ENCODE results near the gene GALNT1.

The GALNT1 gene

DNA sequence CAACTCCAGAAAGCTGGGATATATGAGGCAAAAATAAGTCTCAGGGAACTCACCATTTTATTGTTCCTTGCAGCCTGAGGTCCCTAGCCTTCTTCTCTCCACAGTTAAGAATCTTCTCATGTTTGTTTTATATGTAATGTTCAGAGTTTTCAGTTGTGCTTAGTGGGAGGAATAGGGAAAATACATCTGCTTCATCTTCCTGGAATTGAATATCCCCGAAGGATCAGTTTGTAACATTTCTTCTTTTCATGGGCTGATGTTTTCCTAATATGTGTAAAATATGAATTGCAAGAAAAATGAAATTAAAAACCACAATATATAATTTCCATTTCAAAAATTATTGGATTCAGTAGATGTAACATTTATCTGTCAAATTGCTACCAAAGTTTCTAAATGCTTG is 8.0 kb downstream of the GALNT1 start:
- H3K4me1 ChIP-seq, result peaks cover 15 to 29% (median 22%) of the 10 kb centered on the region in 10 experiments
- H3K4me2 ChIP-seq, result no peak overlapping the region
- H3K27me3 ChIP-seq, result no peaks in the 10 kb centered on the region
- H3K9ac ChIP-seq, result no peak overlapping the region
- peaks cover 37 to 71% (median 54%) of the 10 kb centered on the region in 11 experiments for H3K9me3 ChIP-seq (replicated peaks in 1 of 11)
- H4K20me1 ChIP-seq, result peaks cover 20 to 94% (median 59%) of the 10 kb centered on the region in 11 experiments; a peak in 19 of 22 replicates
- no peak for TF ChIP-seq Cebpa-rat (IDR thresholded peaks at IDR 0.05)
- no peak overlapping the region for H3K27ac ChIP-seq
- H3K4me3 ChIP-seq, result no peak overlapping the region
- H3K36me3 ChIP-seq, result peaks cover 0 to 63% (median 40%) of the 10 kb centered on the region in 11 experiments; a peak in 19 of 22 replicates

DNA sequence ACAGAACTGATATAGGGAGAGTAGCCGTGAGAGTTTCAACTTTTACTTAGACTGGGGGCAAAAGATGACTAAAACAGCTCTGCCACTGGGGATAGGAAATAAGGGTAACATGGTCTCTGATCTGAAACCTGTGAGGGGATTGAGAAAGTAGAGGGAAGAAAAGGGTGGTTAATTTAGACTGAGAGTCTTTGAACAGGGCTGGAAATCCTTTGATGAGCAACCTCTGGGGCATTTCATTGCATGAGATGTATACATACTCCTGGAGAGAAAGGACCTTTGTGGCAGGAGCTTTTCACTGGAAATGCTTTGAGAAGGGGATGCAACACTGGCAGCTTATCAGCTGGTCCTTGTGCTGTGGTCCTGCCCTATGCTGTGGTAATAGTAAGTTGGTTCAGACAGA is 9.4 kb downstream of the GALNT1 start:
- Histone ChIP-seq H3K36me3 (peaks cover 0 to 49% (median 26%) of the 10 kb centered on the region in 11 experiments; a peak in 18 of 22 replicates), H3K27ac (no peak overlapping the region), H3K4me2 (peak overlapping the region in 7 of 11 experiments; percentile 2 to 40 (median 25); a peak in 6 of 22 replicates), H3K9ac (no peak overlapping the region), H3K27me3 (no peaks in the 10 kb centered on the region), H3K4me3 (no peak overlapping the region), H3K4me1 (peaks cover 15 to 31% (median 22%) of the 10 kb centered on the region in 10 experiments), H4K20me1 (peaks cover 22 to 94% (median 63%) of the 10 kb centered on the region in 11 experiments; a peak in 19 of 22 replicates), H3K9me3 (replicated peaks in 1 of 11) (peaks cover 23 to 58% (median 40%) of the 10 kb centered on the region in 11 experiments)
- no peak for TF ChIP-seq Cebpa-rat (IDR thresholded peaks at IDR 0.05)

DNA sequence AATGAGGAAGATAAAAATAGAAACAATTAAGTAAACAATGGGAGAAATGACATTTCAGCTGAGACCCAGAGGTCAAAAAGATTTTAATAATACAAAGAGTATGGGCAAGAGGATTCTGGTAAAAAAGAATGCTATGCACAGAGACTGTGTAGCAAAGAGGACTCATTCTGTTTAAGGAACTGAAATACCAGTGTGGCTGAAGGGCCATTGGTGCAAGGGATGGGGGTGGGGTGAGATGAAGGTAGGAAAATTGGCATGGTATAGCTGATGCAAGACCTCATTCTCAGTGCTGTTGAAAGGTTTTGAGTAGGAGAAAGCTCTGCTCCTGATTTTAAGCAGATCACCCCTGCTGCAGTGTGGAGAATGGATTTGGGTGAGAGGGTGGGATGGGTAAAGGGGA is 10.8 kb downstream of the GALNT1 start:
- Histone ChIP-seq H3K4me1 (peaks cover 15 to 31% (median 22%) of the 10 kb centered on the region in 10 experiments), H3K9ac (no peak overlapping the region), H3K9me3 (replicated peaks in 1 of 11) (peaks cover 20 to 44% (median 34%) of the 10 kb centered on the region in 11 experiments), H3K4me3 (no peak overlapping the region), H3K27me3 (no peaks in the 10 kb centered on the region), H3K27ac (peak overlapping the region in 2 of 11 experiments; percentile 4 to 36; a peak in 2 of 22 replicates), H3K4me2 (peak overlapping the region; percentile 6 to 50 (median 38); a peak in 16 of 22 replicates), H4K20me1 (peaks cover 27 to 94% (median 69%) of the 10 kb centered on the region in 11 experiments; a peak in 19 of 22 replicates), H3K36me3 (peaks cover 0 to 48% (median 24%) of the 10 kb centered on the region in 11 experiments; a peak in 18 of 22 replicates)
- no peak for TF ChIP-seq Cebpa-rat (IDR thresholded peaks at IDR 0.05)

DNA sequence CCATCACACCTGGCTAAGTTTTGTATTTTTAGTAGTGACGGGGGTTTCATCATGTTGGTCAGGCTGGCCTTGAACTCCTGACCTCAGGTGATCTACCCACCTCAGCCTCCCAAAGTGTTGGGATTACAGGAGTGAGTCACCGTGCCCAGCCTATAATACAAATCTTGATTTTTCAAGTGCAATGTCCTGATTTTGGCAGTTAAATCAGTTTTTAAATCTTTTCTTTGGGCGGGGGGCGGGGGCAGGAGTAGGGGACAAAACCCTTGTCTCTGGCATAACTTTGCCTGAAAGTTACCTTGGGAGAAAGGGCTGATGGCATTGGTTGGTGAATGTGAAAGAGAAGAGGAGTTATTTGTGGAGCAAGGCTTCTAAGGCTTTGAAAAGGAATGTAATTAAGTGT is 12.3 kb downstream of the GALNT1 start:
- H3K27ac ChIP-seq, result no peak overlapping the region
- H3K27me3 ChIP-seq, result no peaks in the 10 kb centered on the region
- H3K9me3 ChIP-seq (replicated peaks in 1 of 11), result peaks cover 13 to 37% (median 27%) of the 10 kb centered on the region in 11 experiments
- no peak overlapping the region for H3K9ac ChIP-seq
- H3K36me3 ChIP-seq, result peaks cover 0 to 44% (median 20%) of the 10 kb centered on the region in 11 experiments; a peak in 20 of 22 replicates
- H3K4me2 ChIP-seq, result no peak overlapping the region
- peaks cover 27 to 97% (median 68%) of the 10 kb centered on the region in 11 experiments; a peak in 19 of 22 replicates for H4K20me1 ChIP-seq
- no peak for TF ChIP-seq Cebpa-rat (IDR thresholded peaks at IDR 0.05)
- peaks cover 15 to 31% (median 22%) of the 10 kb centered on the region in 10 experiments for H3K4me1 ChIP-seq
- H3K4me3 ChIP-seq, result no peak overlapping the region

DNA sequence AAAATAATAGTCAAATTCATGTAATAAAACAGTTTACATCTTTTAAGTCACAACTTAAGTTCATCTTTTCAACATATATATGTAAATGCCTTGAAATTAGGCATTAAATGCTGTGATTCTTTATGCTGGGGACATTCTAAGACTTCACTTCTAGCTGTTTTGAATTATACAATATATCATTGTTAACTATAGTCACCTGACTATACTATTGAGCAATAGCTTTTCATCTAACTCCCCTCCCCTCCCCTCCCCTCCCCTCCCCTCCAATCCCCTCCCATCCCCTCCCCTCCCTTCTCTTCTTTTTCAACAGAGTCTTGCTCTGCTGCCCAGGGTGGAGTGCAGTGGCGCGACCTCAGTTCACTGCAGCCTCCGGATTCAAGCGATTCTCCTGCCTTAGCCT is 16.2 kb downstream of the GALNT1 start:
- Histone ChIP-seq H3K27me3 (no peaks in the 10 kb centered on the region), H3K9me3 (replicated peaks in 1 of 11) (peaks cover 47 to 62% (median 52%) of the 10 kb centered on the region in 11 experiments), H3K36me3 (peaks cover 17 to 52% (median 41%) of the 10 kb centered on the region in 11 experiments; a peak in 20 of 22 replicates), H3K4me2 (no peak overlapping the region), H3K9ac (no peak overlapping the region), H3K4me3 (no peak overlapping the region), H3K27ac (no peak overlapping the region), H3K4me1 (peaks cover 0 to 6% (median 2%) of the 10 kb centered on the region in 10 experiments; a peak in 9 of 20 replicates), H4K20me1 (peaks cover 10 to 71% (median 44%) of the 10 kb centered on the region in 11 experiments; a peak in 18 of 22 replicates)
- TF ChIP-seq Cebpa-rat (IDR thresholded peaks at IDR 0.05), result no peak

DNA sequence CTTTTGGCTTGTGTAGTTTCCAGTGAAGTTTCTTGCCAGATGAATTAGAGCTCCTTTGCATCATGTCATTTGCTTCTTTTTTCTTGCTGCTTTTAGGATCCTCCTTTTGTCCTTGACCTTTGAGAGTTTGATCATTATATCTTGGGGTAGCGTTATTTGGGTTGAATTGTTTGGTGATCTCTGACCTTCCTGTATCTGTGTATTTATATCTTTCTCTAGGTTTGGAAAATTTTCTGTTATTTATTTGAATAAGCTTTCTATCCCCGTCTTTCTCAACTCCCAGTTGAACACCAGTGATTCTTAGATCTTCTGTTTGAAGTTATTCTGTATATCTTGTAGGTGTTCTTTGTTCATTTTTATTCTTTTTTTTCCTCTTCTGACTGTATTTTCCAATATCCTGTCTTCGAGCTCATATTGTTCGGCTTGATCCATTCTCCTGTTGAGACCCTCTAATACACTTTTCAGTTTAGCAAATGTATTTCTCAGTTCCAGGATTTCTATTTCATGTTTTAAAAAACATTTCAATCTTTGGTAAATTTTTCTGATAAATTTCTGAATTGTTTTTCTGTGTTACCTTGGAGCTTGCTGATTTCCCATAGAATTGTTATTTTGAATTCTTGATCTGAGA is 20.8 kb downstream of the GALNT1 start:
- H3K9me3 ChIP-seq (replicated peaks in 1 of 11), result peaks cover 60 to 92% (median 78%) of the 10 kb centered on the region in 11 experiments
- no peak overlapping the region for H3K9ac ChIP-seq
- peaks cover 3 to 71% (median 22%) of the 10 kb centered on the region in 11 experiments; a peak in 15 of 22 replicates for H4K20me1 ChIP-seq
- H3K27ac ChIP-seq, result no peak overlapping the region
- H3K4me2 ChIP-seq, result no peak overlapping the region
- H3K27me3 ChIP-seq, result no peaks in the 10 kb centered on the region
- H3K4me3 ChIP-seq, result no peak overlapping the region
- TF ChIP-seq Cebpa-rat (IDR thresholded peaks at IDR 0.05), result no peak
- H3K4me1 ChIP-seq, result peaks cover 0 to 34% (median 6%) of the 10 kb centered on the region in 10 experiments; a peak in 11 of 20 replicates
- peaks cover 23 to 65% (median 57%) of the 10 kb centered on the region in 11 experiments; a peak in 20 of 22 replicates for H3K36me3 ChIP-seq

DNA sequence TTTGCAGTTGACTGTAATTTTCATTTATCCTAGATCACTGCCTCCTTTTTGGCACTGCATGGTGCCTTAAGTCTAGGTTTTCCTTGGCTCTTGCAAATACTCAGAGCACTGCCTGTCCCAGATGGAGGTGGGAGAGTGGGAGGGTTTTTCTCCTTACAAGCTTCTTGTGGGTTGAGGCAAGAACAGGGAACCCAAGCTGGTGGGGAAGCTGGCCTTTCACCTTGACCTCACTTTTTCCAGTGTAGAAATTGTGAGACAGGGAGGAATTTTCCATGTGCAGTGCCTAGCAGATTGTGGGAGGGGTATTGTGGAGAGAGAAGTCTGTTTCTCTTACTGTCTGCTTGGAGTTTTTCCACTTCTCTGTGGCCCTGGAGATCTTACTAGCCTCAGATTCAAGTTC is 21.5 kb downstream of the GALNT1 start:
- no peak for TF ChIP-seq Cebpa-rat (IDR thresholded peaks at IDR 0.05)
- peaks cover 23 to 65% (median 56%) of the 10 kb centered on the region in 11 experiments; a peak in 20 of 22 replicates for H3K36me3 ChIP-seq
- H3K27ac ChIP-seq, result no peak overlapping the region
- peaks cover 60 to 91% (median 77%) of the 10 kb centered on the region in 11 experiments for H3K9me3 ChIP-seq (replicated peaks in 1 of 11)
- H4K20me1 ChIP-seq, result peaks cover 6 to 74% (median 27%) of the 10 kb centered on the region in 11 experiments; a peak in 15 of 22 replicates
- H3K4me2 ChIP-seq, result no peak overlapping the region
- H3K4me1 ChIP-seq, result peaks cover 0 to 34% (median 6%) of the 10 kb centered on the region in 10 experiments; a peak in 11 of 20 replicates
- H3K27me3 ChIP-seq, result no peaks in the 10 kb centered on the region
- no peak overlapping the region for H3K9ac ChIP-seq
- no peak overlapping the region; a peak in 1 of 20 replicates for H3K4me3 ChIP-seq

DNA sequence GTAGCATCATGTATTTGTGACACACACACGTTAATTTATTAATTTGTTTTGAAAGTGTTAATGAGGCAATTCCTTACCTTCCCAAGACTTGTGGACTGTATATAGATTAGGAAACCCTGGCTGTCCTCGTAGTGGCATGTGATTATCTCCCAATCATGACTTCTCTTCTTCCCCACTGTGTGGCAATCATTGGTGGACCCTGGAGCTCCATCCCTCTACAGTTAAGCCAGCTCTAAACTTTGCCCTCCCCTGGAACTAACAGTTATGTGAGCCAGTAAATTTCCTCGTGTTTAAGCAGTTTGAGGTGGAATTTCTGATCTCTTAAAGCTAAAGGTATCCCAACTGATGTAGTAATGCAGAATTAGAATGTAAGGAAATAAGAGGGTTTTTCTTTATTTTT is 22.0 kb downstream of the GALNT1 start:
- Histone ChIP-seq H3K27ac (no peak overlapping the region), H4K20me1 (peaks cover 6 to 74% (median 32%) of the 10 kb centered on the region in 11 experiments; a peak in 17 of 22 replicates), H3K36me3 (peaks cover 23 to 60% (median 51%) of the 10 kb centered on the region in 11 experiments; a peak in 20 of 22 replicates), H3K9me3 (replicated peaks in 1 of 11) (peaks cover 54 to 86% (median 72%) of the 10 kb centered on the region in 11 experiments), H3K9ac (no peak overlapping the region), H3K4me3 (no peak overlapping the region; a peak in 1 of 20 replicates), H3K27me3 (no peaks in the 10 kb centered on the region), H3K4me2 (no peak overlapping the region; a peak in 1 of 22 replicates), H3K4me1 (peaks cover 0 to 34% (median 6%) of the 10 kb centered on the region in 10 experiments; a peak in 11 of 20 replicates)
- TF ChIP-seq Cebpa-rat (IDR thresholded peaks at IDR 0.05), result no peak

DNA sequence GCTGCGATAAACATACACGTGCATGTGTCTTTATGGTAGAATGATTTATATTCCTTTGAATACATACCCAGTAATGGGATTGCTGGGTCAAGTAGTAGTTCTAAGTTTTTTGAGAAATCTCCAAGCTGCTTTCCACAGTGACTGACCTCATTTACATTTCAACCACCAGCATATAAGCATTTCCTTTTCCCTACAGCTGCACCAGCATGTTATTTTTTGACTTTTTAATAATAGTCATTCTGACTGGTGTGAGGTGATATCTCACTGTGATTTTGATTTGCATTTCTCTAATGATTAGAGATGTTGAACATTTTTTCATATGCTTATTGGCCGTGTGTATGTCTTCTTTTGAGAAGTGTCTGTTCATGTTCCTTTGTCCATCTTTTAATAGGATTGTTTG is 22.8 kb downstream of the GALNT1 start:
- Histone ChIP-seq H3K4me1 (peaks cover 0 to 34% (median 6%) of the 10 kb centered on the region in 10 experiments; a peak in 11 of 20 replicates), H3K27ac (no peak overlapping the region), H3K27me3 (no peaks in the 10 kb centered on the region), H3K9ac (no peak overlapping the region), H3K9me3 (replicated peaks in 1 of 11) (peaks cover 46 to 78% (median 63%) of the 10 kb centered on the region in 11 experiments), H4K20me1 (peaks cover 6 to 74% (median 35%) of the 10 kb centered on the region in 11 experiments; a peak in 17 of 22 replicates), H3K4me3 (no peak overlapping the region; a peak in 1 of 20 replicates), H3K36me3 (peaks cover 22 to 52% (median 42%) of the 10 kb centered on the region in 11 experiments; a peak in 20 of 22 replicates), H3K4me2 (no peak overlapping the region)
- no peak for TF ChIP-seq Cebpa-rat (IDR thresholded peaks at IDR 0.05)

Data from BLaER1 treated with 17β-estradiol and CSF1 and Interleukin-3, amounts not matched to agents 10 nM and 100 nM (cell line).